ENCODE data around the gene TRIM41.
A peak's percentile ranks its signal among the peaks of the same experiment; 100 is the strongest.
"Not testable (repeated sequence)": the region's sequence is repeated elsewhere in the genome, so short reads cannot be mapped to it uniquely, and the experiment has no call there.

The TRIM41 gene

DNA sequence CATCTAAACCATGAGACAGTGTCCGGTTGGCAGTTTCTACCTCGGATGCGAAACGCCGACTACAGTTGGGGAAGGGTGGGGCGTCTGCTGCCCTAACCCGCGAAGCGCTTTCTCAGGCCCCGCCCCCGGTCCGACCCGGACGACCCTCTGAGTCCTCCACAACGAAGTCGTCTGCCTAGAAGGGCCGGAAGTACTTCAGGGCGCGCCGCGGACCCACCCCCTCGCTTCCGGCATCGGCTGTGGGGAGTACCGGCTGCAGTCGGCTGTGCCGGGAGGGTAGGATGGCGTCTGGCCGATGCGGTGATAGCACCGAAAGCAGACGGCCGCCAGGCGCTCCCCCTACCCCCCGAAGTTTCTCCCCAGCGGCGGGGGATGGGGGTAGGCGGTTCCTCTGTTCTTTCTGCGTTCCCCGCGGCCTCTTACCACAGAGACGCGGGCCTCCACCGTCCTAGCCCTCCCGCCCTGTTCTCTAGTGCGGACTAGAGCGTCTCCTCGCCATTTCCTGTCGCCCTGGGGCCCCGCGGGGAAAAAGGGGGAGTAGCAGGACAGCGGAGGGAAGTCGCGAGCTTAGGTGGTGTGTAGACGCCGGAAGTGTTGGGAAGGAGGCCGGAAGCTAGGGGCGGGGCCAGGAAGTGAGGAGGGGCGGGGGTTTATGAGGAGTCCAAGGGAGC lies at the start of gene TRIM41:
TSS of gene TRIM41 (plus strand) at position 224 of the 671 bp plus-strand sequence. CDS start 719 bp downstream, outside the sequence.
- H3K27me3 ChIP-seq (ENCODE audit: control insufficient read depth, insufficient read depth, low read length) = no peaks in the 10 kb centered on the region
- H3K9ac ChIP-seq (ENCODE audit: low read length) = peak within 1 kb of the TSS; percentile 77
- H3K36me3 ChIP-seq (ENCODE audit: control insufficient read depth, insufficient read depth, low read length) = no peaks in the 10 kb centered on the region
- H3K27ac ChIP-seq (ENCODE audit: low read depth, low read length) = peak within 1 kb of the TSS; percentile 88
- no peaks in the 10 kb centered on the region for H3K4me1 ChIP-seq (ENCODE audit: control insufficient read depth, insufficient read depth, low read length)
- peak within 1 kb of the TSS; percentile 86 for H3K4me3 ChIP-seq (ENCODE audit: low read length)

GRCh38 chr5:181173420-181174342 lies 49.4 kb upstream of the TRIM41 start:
- Histone ChIP-seq H3K27ac (ENCODE audit: low read depth, low read length) (no peak overlapping the region), H3K9ac (ENCODE audit: low read length) (no peak overlapping the region), H3K4me1 (ENCODE audit: control insufficient read depth, insufficient read depth, low read length) (no peaks in the 10 kb centered on the region), H3K4me3 (ENCODE audit: low read length) (no peak overlapping the region), H3K36me3 (ENCODE audit: control insufficient read depth, insufficient read depth, low read length) (no peaks in the 10 kb centered on the region), H3K27me3 (ENCODE audit: control insufficient read depth, insufficient read depth, low read length) (peaks cover 33% of the 10 kb centered on the region)

DNA sequence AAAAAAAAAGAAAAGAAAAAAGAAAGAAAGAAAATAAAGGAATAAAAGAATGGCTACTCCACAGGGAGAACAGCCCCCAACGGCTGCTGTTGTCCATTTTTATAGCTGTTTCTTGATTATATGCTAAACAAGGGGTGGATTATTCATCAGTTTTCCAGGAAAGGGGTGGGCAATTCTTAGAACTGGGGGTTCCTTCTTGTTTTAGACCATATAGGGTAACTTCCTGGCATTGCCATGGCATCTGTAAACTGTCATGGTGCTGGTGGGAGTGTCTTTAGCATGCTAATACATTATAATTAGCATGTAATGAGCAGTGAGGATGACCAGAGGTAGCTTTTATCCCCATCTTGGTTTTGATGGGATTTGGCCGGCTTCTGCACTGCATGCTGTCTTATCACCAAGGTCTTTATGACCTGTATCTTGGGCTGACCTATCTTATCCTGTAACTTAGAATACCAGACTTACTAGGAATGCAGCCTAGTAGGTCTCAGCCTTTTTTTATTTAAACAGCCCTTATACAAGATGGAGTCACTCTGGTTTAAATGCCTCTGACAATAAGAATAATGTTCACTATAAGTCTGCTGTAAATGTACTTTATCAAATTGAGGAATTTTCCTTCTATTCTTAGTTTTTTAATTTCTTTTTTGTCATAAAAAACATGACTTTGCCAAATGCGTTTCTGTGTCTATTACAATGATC lies 46.7 kb upstream of the TRIM41 start:
- no peak overlapping the region for H3K4me3 ChIP-seq (ENCODE audit: low read length)
- H3K36me3 ChIP-seq (ENCODE audit: control insufficient read depth, insufficient read depth, low read length) = no peaks in the 10 kb centered on the region
- H3K27me3 ChIP-seq (ENCODE audit: control insufficient read depth, insufficient read depth, low read length) = peaks cover 18% of the 10 kb centered on the region
- H3K27ac ChIP-seq (ENCODE audit: low read depth, low read length) = no peak overlapping the region
- no peaks in the 10 kb centered on the region for H3K4me1 ChIP-seq (ENCODE audit: control insufficient read depth, insufficient read depth, low read length)
- H3K9ac ChIP-seq (ENCODE audit: low read length) = no peak overlapping the region

DNA sequence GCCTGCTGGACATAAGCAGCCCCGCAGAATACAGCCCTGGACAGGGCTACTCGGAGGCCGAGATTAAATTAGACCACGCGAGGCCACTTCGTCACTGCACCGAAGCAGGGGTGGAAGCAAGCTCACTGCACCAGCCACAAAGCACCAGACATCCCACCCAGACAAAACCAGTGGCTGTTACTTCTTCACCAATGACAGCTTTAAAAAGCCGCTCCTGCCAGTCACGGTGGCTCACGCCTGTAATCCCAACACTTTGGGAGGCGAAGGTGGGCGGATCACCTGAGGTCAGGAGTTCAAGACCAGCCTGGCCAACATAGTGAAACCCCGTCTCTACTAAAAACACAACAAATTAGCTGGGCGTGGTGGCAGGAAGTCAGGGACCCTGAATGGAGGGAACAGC lies 45.5 kb upstream of the TRIM41 start:
- H3K27me3 ChIP-seq (ENCODE audit: control insufficient read depth, insufficient read depth, low read length) = peaks cover 12% of the 10 kb centered on the region
- H3K4me1 ChIP-seq (ENCODE audit: control insufficient read depth, insufficient read depth, low read length); H3K9ac ChIP-seq (ENCODE audit: low read length); H3K27ac ChIP-seq (ENCODE audit: low read depth, low read length); H3K36me3 ChIP-seq (ENCODE audit: control insufficient read depth, insufficient read depth, low read length); H3K4me3 ChIP-seq (ENCODE audit: low read length): not testable (repeated sequence)

DNA sequence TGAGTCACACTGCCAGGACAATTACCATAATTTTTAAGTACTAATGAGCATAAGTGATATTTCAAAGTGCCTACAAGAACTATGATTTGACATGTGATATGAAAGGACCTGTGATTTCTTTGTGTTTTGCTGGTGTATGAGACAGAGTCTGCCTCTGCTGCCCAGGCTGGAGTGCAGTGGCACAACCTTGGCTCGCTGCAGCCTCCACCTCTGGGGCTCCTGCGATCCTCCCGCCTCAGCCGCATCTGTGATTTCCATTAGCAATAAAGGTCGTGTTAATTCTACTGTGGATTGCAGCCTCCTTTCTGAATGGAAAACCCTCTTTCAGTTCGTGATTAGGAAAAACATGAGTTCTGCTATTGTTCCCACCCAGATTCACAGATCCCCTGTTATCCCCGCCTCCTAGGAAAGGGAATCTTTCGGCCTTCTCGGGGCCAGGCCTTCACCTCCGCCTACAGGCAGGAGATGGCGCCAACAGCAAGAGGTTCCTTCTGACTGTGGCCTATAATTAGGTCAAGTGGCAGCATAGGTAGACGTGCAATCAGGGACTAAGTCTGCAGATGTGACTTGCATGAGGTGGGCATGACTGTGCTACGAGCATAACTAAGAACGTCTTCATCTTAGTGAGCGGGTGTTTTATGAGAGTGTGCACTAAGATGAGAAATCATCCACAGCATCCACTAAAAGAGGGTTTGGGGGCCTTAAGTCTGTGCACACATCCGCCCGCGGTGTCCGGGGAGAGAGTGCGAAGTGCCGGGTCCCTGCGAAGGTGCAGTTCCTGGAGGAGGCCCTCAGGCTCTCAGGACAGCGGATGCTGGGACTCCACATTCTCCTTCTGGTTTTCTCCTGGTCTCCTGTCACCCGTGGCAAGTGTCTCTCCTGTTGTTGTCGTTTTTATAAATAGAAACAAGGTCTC lies 41.2 kb upstream of the TRIM41 start:
- no peak overlapping the region for H3K9ac ChIP-seq (ENCODE audit: low read length)
- no peak overlapping the region for H3K27ac ChIP-seq (ENCODE audit: low read depth, low read length)
- no peaks in the 10 kb centered on the region for H3K36me3 ChIP-seq (ENCODE audit: control insufficient read depth, insufficient read depth, low read length)
- no peaks in the 10 kb centered on the region for H3K27me3 ChIP-seq (ENCODE audit: control insufficient read depth, insufficient read depth, low read length)
- no peaks in the 10 kb centered on the region for H3K4me1 ChIP-seq (ENCODE audit: control insufficient read depth, insufficient read depth, low read length)
- H3K4me3 ChIP-seq (ENCODE audit: low read length) = no peak overlapping the region

DNA sequence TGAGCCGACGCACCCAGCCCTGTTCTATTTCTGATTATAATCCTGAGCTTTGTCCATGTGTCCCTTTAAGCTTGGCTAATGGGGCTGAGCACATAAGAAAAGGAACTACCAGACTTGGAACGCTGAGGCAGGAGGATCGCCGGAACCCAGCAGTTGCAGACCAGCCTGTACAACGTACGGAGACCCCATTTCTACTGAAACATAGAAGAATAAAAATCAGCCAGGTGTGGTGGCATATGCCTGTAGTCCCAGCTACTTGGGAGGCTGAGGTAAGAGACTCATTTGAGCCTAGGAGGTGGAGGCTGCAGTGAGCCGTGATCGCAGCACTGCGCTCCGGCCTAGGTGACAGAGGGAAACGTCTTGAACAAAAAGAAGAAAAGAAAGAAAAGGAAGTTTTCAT lies 40.4 kb upstream of the TRIM41 start:
- no peaks in the 10 kb centered on the region for H3K36me3 ChIP-seq (ENCODE audit: control insufficient read depth, insufficient read depth, low read length)
- H3K9ac ChIP-seq (ENCODE audit: low read length) = no peak overlapping the region
- H3K4me1 ChIP-seq (ENCODE audit: control insufficient read depth, insufficient read depth, low read length) = no peaks in the 10 kb centered on the region
- H3K27ac ChIP-seq (ENCODE audit: low read depth, low read length) = no peak overlapping the region
- H3K27me3 ChIP-seq (ENCODE audit: control insufficient read depth, insufficient read depth, low read length) = no peaks in the 10 kb centered on the region
- H3K4me3 ChIP-seq (ENCODE audit: low read length) = no peak overlapping the region

- Histone ChIP-seq H3K27me3 (ENCODE audit: control insufficient read depth, insufficient read depth, low read length) (no peaks in the 10 kb centered on the region), H3K4me1 (ENCODE audit: control insufficient read depth, insufficient read depth, low read length) (no peaks in the 10 kb centered on the region), H3K9ac (ENCODE audit: low read length) (no peak overlapping the region), H3K36me3 (ENCODE audit: control insufficient read depth, insufficient read depth, low read length) (no peaks in the 10 kb centered on the region), H3K4me3 (ENCODE audit: low read length) (no peak overlapping the region), H3K27ac (ENCODE audit: low read depth, low read length) (no peak overlapping the region)
These were observed 38.2 kb upstream of the TRIM41 start for GRCh38 chr5:181184845-181185216.

DNA sequence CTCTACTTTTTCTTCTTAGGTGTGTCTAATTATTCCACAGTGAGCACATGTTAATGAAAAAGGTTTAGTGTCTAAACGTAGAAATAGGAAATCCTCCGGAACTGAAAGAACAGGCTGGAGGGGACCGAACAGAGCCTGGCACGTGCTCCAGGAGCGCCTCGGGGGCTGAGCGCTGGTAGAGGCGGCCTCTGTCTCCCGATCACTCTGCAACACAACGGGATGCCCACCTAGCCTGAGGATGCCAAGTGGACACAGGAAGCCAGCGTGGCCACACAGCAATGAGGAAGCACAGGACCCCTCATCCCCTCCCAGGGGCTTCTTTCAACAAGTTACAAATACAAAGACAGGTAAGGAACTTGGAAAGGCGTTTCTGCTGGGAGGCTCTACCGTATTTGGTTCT lies 37.5 kb upstream of the TRIM41 start:
- Histone ChIP-seq H3K27ac (ENCODE audit: low read depth, low read length) (no peak overlapping the region), H3K4me3 (ENCODE audit: low read length) (no peak overlapping the region), H3K4me1 (ENCODE audit: control insufficient read depth, insufficient read depth, low read length) (no peaks in the 10 kb centered on the region), H3K27me3 (ENCODE audit: control insufficient read depth, insufficient read depth, low read length) (no peaks in the 10 kb centered on the region), H3K9ac (ENCODE audit: low read length) (no peak overlapping the region), H3K36me3 (ENCODE audit: control insufficient read depth, insufficient read depth, low read length) (no peaks in the 10 kb centered on the region)

DNA sequence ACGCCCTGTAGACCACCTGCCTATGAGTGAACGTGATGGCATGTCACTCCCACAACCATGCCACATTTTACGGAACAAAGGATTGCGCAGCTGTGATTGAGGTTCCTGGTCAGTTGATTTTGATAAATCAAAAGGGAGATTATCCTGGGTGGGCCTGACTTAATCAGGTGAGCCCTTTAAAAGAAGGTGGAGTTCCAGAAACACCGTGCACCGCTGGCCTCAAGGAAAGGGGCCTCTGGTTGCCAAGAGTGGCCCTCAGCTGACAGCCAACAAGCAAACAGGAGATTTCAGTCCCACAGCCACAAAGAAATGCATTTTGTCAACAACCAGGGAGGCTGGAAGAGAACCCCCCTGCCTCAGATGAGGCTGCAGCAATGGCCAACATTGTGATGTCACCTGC lies 37.1 kb upstream of the TRIM41 start:
- H3K27ac ChIP-seq (ENCODE audit: low read depth, low read length) = no peak overlapping the region
- no peak overlapping the region for H3K4me3 ChIP-seq (ENCODE audit: low read length)
- no peaks in the 10 kb centered on the region for H3K36me3 ChIP-seq (ENCODE audit: control insufficient read depth, insufficient read depth, low read length)
- H3K4me1 ChIP-seq (ENCODE audit: control insufficient read depth, insufficient read depth, low read length) = no peaks in the 10 kb centered on the region
- H3K9ac ChIP-seq (ENCODE audit: low read length) = no peak overlapping the region
- no peaks in the 10 kb centered on the region for H3K27me3 ChIP-seq (ENCODE audit: control insufficient read depth, insufficient read depth, low read length)

DNA sequence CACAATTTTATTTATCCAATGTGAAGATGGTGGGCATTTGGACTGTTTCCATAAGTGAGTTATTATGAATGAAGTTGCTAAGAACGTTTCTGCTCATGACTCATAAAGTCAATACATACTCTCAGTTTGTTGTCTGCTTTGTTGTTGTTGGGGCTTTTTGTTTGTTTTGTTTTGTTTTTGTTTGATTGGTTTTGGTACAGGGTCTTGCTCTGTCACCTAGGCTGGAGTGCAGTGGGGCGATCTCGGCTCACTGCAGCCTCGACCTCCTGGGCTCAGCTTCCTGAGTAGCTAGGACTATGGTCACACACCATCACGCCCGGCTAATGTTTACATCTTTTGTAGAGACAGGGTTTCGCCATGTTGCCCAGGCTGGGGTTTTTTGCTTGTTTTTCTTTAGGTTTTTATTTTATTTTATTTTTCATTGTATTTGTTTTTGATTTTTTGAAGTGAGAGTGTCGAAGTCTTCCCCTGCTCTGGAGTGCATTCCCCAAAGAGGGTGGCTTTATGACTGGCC lies 36.0 kb upstream of the TRIM41 start:
- H3K36me3 ChIP-seq (ENCODE audit: control insufficient read depth, insufficient read depth, low read length) = no peaks in the 10 kb centered on the region
- no peak overlapping the region for H3K27ac ChIP-seq (ENCODE audit: low read depth, low read length)
- H3K27me3 ChIP-seq (ENCODE audit: control insufficient read depth, insufficient read depth, low read length) = no peaks in the 10 kb centered on the region
- H3K4me1 ChIP-seq (ENCODE audit: control insufficient read depth, insufficient read depth, low read length) = no peaks in the 10 kb centered on the region
- H3K4me3 ChIP-seq (ENCODE audit: low read length) = no peak overlapping the region
- no peak overlapping the region for H3K9ac ChIP-seq (ENCODE audit: low read length)

- H3K4me1 ChIP-seq (ENCODE audit: control insufficient read depth, insufficient read depth, low read length) = peaks cover 4% of the 10 kb centered on the region
- peak overlapping the region; percentile 49 for H3K4me3 ChIP-seq (ENCODE audit: low read length)
- no peak overlapping the region for H3K9ac ChIP-seq (ENCODE audit: low read length)
- H3K27me3 ChIP-seq (ENCODE audit: control insufficient read depth, insufficient read depth, low read length) = no peaks in the 10 kb centered on the region
- H3K36me3 ChIP-seq (ENCODE audit: control insufficient read depth, insufficient read depth, low read length) = no peaks in the 10 kb centered on the region
- no peak overlapping the region for H3K27ac ChIP-seq (ENCODE audit: low read depth, low read length)
These were observed 35.4 kb upstream of the TRIM41 start for GRCh38 chr5:181187500-181188213.
